T-helper 17 cell (primary cell): Measurements from ENCODE around the gene ADIPOQ. TPM values are rescaled to one million over a fixed set of nuclear protein-coding genes. Genes with fewer than 3 reads are reported as not detected.
"Not testable (repeated sequence)": the region's sequence is repeated elsewhere in the genome, so short reads cannot be mapped to it uniquely, and the experiment has no call there.

Experiments used
- ATAC-seq: fragments of 150-1000 bp; cut with Tn5 transposase; 2 replicates; pipeline ENCODE4 v1.10.0; 2021; ENCODE audit warnings: mild to moderate bottlenecking, moderate library complexity
- DNase-seq, 3 donors: peaks; one replicate each; pipeline versions ENCODE4 v3.0.0 to v3.0.0-alpha.2; 2020 to 2021
- H3K9me3 ChIP-seq: one replicate; pipeline ENCODE4 v1.7.0; 2013; ENCODE audit warnings: low read length, mild to moderate bottlenecking; ENCODE audit not compliant: control insufficient read depth, poor library complexity, severe bottlenecking
- H3K27ac Mint-ChIP-seq: one replicate; pipeline ENCODE4 v1.8.0; 2022; ENCODE audit warnings: mild to moderate bottlenecking, moderate library complexity, mixed read lengths
- H3K27me3 Mint-ChIP-seq: one replicate; pipeline ENCODE4 v1.8.0; 2022; ENCODE audit warnings: mixed read lengths
- H3K36me3 Mint-ChIP-seq: one replicate; pipeline ENCODE4 v1.8.0; 2022; ENCODE audit warnings: low read depth, mixed read lengths
- H3K4me1 Mint-ChIP-seq: one replicate; pipeline ENCODE4 v1.8.0; 2022; ENCODE audit warnings: mild to moderate bottlenecking, mixed read lengths
- H3K4me3 Mint-ChIP-seq: one replicate; pipeline ENCODE4 v1.8.0; 2022; ENCODE audit warnings: mild to moderate bottlenecking, moderate library complexity, mixed read lengths
- total RNA-seq, 4 donors: library from RNA in 2 of 4; stranded (reverse) in 2 of 4; gene quantifications; one replicate each; pipeline ENCODE4 v1.2.3 and lab custom pipeline; 2022 to 2026

The ADIPOQ gene
- total RNA-seq, 2 donors from 2014 or later = not detected

DNA sequence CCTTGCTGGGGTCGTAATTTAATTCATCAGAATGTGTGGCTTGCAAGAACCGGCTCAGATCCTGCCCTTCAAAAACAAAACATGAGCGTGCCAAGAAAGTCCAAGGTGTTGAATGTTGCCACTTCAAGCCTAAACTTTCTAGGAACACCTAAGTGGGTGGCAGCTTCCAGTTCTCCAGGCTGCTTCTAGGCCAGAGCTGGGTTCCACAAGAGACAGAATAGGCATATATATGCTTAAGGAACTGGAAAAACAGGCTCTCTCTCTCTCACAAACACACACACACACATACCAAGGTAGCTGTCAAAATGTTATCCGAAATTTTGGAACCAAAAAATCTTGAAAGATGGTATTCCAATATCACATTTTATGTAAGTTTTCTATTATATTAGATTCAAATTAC lies 890 bp upstream of the ADIPOQ start:
- peaks cover 4% of the 10 kb centered on the region for H3K36me3 Mint-ChIP-seq
- no peak overlapping the region for H3K27ac Mint-ChIP-seq
- no peak for ATAC-seq
- H3K27me3 Mint-ChIP-seq = peaks cover 34% of the 10 kb centered on the region
- H3K9me3 ChIP-seq = no peaks in the 10 kb centered on the region
- H3K4me1 Mint-ChIP-seq = peaks cover 2% of the 10 kb centered on the region
- DNase-seq = no peak
- H3K4me3 Mint-ChIP-seq = no peak overlapping the region

DNA sequence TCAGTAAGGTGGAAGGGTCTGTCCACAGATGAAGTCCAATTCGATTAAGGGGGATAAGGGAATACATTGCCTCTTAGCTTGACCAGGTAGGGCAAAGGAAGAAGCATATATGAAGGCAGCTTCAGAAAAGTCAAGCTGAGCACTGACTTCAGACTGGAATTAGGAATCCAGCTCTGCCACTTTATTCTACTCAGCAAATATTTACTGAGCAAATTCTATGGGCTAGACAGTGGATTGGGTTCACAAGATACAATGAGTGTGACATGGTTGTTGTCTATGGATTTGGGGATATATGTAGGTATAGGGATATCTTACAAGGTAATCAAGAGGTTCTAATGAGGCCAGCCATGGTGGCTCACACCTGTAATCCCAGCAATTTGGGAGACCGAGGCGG lies 526 bp downstream of the ADIPOQ start:
- no peak overlapping the region for H3K4me3 Mint-ChIP-seq
- H3K27me3 Mint-ChIP-seq = peaks cover 32% of the 10 kb centered on the region
- H3K36me3 Mint-ChIP-seq = peaks cover 4% of the 10 kb centered on the region
- H3K9me3 ChIP-seq = no peaks in the 10 kb centered on the region
- DNase-seq (no peak), ATAC-seq (no peak)
- peaks cover 5% of the 10 kb centered on the region for H3K4me1 Mint-ChIP-seq
- no peak overlapping the region for H3K27ac Mint-ChIP-seq

DNA sequence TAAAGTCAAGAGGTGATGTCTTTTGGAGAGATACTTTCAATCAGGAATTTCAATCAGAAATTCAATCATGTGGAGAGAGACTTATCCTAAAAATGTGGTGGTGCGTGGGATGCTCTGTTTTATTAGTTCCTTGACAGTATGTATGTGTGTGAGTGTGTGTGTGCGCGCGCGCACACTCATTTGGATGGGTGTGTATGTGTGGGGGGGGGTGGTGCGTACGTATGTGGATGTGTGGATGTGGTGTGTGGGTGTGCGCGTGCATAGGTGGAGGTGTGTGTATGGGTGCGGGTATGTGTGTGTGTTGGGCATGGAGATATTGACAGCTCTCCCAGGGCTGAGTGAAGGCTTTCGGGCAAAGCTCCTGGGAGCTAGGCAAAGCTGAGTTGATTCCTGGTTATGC lies 2.4 kb downstream of the ADIPOQ start:
- Mint-ChIP-seq H3K27ac (no peak overlapping the region), H3K27me3 (peaks cover 29% of the 10 kb centered on the region), H3K4me1 (peaks cover 10% of the 10 kb centered on the region), H3K36me3 (peaks cover 4% of the 10 kb centered on the region), H3K4me3 (no peak overlapping the region)
- ATAC-seq = no peak
- no peaks in the 10 kb centered on the region for H3K9me3 ChIP-seq
- no peak for DNase-seq

DNA sequence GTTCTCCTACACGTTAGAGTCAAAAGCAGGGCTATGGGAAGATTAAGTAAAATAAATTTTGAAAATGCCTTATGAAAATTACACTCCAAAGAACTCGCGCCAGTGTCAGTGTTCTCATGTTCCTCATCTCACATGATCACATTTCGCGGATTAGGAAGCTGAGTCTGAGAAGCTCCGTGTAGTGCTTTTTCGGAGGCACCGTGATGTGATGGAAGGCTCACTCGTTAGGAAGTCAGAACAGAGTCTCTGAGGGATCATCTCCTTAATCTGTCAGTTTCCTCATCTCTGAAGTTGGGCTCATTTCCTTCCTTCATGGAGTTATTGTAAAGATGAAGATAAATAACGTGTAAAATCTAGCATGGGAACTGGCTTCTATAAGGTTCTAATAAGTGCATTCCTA lies 3.2 kb downstream of the ADIPOQ start:
- peaks cover 4% of the 10 kb centered on the region for H3K36me3 Mint-ChIP-seq
- H3K4me1 Mint-ChIP-seq = peaks cover 10% of the 10 kb centered on the region
- ATAC-seq = no peak
- DNase-seq = no peak
- H3K27me3 Mint-ChIP-seq = peaks cover 29% of the 10 kb centered on the region
- no peak overlapping the region for H3K27ac Mint-ChIP-seq
- H3K9me3 ChIP-seq = no peaks in the 10 kb centered on the region
- no peak overlapping the region for H3K4me3 Mint-ChIP-seq

DNA sequence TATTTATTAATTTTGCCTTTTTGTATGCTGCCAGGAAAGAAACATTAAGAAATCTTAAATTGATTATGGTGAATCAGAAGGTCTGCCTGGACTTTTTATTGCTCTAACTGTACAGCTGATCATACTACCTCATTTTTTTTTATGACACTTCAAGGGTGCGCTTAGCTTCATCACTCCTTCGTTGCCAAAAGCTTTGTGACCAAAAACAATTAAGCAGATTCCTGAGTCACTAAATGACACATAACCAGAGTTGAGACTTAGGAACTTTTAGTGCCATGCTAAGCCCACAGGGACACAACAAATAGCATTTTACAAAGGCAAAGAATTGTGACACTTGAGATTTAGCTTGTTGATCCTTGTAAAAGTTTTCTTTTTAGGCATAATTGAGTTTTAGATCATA lies 4.9 kb downstream of the ADIPOQ start:
- H3K4me3 Mint-ChIP-seq = no peak overlapping the region
- peaks cover 4% of the 10 kb centered on the region for H3K36me3 Mint-ChIP-seq
- H3K4me1 Mint-ChIP-seq = peaks cover 14% of the 10 kb centered on the region
- ATAC-seq (no peak), DNase-seq (no peak)
- no peak overlapping the region for H3K27ac Mint-ChIP-seq
- peaks cover 26% of the 10 kb centered on the region for H3K27me3 Mint-ChIP-seq
- no peaks in the 10 kb centered on the region for H3K9me3 ChIP-seq

DNA sequence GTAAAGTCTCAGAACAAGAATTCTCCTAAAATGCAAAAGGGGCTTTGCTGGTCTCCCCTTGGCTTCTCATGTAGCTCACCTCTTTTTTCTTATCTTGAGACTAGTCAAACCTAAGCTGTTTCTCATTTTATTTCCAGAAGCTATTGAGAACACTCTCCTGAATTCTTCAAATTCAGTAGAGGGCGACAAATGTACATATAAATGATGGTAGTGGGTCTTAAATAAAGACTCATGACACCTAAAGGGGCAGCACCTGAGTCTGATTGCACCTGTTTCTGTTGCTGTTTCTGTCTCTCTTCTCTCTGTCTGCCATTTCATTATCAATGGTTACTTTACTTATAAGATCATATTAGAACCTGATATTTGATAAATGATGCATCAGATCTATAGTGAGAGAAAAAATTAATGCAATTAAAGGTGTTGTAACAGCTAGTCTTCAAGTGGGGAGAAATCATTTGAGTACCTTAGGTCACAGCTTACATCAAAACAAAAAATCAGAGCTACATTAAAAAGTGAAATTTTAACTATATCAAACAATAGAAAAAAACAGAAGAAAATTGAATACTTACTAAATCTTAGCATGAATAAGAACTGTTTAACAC lies 7.0 kb downstream of the ADIPOQ start:
- ATAC-seq = peak; percentile 89

DNA sequence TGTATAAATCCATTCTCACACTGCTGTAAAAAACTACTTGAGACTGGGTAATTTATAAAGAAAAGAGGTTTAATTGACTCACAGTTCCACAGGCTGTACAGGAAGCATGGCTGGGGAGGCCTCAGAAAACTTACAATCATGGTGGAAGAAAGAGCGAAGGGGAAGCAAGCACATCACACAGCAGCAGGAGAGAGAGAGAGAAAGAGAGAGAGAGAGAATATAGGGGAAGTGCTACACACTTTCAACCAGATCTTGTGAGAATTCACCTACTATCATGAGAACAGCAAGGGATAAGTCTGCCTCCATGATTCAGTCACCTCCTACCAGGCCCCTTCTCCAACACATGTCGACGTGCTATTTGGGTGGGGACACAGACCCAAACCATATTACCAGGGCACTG lies 9.3 kb downstream of the ADIPOQ start:
- ATAC-seq, H3K27me3 Mint-ChIP-seq: not testable (repeated sequence)

More for the DNA sequence above, 7.0 kb downstream of the ADIPOQ start:
- Mint-ChIP-seq H3K4me1 (peaks cover 18% of the 10 kb centered on the region), H3K27me3 (peaks cover 16% of the 10 kb centered on the region), H3K36me3 (peaks cover 4% of the 10 kb centered on the region), H3K27ac (peak overlapping the region; percentile 24), H3K4me3 (peak overlapping the region; percentile 55)
- DNase-seq = no peak
- H3K9me3 ChIP-seq = no peaks in the 10 kb centered on the region

DNA sequence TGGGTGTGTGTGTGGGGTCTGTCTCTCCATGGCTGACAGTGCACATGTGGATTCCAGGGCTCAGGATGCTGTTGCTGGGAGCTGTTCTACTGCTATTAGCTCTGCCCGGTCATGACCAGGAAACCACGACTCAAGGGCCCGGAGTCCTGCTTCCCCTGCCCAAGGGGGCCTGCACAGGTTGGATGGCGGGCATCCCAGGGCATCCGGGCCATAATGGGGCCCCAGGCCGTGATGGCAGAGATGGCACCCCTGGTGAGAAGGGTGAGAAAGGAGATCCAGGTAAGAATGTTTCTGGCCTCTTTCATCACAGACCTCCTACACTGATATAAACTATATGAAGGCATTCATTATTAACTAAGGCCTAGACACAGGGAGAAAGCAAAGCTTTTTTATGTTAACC lies 10.5 kb downstream of the ADIPOQ start:
- H3K4me1 Mint-ChIP-seq = peaks cover 13% of the 10 kb centered on the region
- DNase-seq = no peak
- H3K36me3 Mint-ChIP-seq = no peaks in the 10 kb centered on the region
- no peaks in the 10 kb centered on the region for H3K27me3 Mint-ChIP-seq
- H3K27ac Mint-ChIP-seq = no peak overlapping the region
- H3K4me3 Mint-ChIP-seq = no peak overlapping the region
- ATAC-seq = no peak
- H3K9me3 ChIP-seq = no peaks in the 10 kb centered on the region

More for the DNA sequence above, 9.3 kb downstream of the ADIPOQ start:
- DNase-seq, H3K27ac Mint-ChIP-seq, H3K9me3 ChIP-seq, H3K36me3 Mint-ChIP-seq, H3K4me3 Mint-ChIP-seq: not testable (repeated sequence)
- peaks cover 16% of the 10 kb centered on the region for H3K4me1 Mint-ChIP-seq

DNA sequence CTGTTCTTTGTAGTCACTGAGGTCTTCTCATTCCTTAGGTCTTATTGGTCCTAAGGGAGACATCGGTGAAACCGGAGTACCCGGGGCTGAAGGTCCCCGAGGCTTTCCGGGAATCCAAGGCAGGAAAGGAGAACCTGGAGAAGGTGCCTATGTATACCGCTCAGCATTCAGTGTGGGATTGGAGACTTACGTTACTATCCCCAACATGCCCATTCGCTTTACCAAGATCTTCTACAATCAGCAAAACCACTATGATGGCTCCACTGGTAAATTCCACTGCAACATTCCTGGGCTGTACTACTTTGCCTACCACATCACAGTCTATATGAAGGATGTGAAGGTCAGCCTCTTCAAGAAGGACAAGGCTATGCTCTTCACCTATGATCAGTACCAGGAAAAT lies 11.6 kb downstream of the ADIPOQ start:
- peaks cover 13% of the 10 kb centered on the region for H3K4me1 Mint-ChIP-seq
- no peaks in the 10 kb centered on the region for H3K36me3 Mint-ChIP-seq
- no peaks in the 10 kb centered on the region for H3K27me3 Mint-ChIP-seq
- H3K9me3 ChIP-seq = no peaks in the 10 kb centered on the region
- DNase-seq (no peak), ATAC-seq (no peak)
- no peak overlapping the region for H3K4me3 Mint-ChIP-seq
- H3K27ac Mint-ChIP-seq = no peak overlapping the region

DNA sequence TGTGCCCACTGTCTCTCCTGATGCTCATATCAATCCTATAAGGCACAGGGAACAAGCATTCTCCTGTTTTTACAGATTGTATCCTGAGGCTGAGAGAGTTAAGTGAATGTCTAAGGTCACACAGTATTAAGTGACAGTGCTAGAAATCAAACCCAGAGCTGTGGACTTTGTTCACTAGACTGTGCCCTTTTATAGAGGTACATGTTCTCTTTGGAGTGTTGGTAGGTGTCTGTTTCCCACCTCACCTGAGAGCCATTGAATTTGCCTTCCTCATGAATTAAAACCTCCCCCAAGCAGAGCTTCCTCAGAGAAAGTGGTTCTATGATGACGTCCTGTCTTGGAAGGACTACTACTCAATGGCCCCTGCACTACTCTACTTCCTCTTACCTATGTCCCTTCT lies 12.4 kb downstream of the ADIPOQ start:
- no peaks in the 10 kb centered on the region for H3K36me3 Mint-ChIP-seq
- H3K27me3 Mint-ChIP-seq = no peaks in the 10 kb centered on the region
- H3K9me3 ChIP-seq = no peaks in the 10 kb centered on the region
- H3K4me3 Mint-ChIP-seq = no peak overlapping the region
- ATAC-seq = no peak
- peaks cover 8% of the 10 kb centered on the region for H3K4me1 Mint-ChIP-seq
- DNase-seq = no peak
- no peak overlapping the region for H3K27ac Mint-ChIP-seq

DNA sequence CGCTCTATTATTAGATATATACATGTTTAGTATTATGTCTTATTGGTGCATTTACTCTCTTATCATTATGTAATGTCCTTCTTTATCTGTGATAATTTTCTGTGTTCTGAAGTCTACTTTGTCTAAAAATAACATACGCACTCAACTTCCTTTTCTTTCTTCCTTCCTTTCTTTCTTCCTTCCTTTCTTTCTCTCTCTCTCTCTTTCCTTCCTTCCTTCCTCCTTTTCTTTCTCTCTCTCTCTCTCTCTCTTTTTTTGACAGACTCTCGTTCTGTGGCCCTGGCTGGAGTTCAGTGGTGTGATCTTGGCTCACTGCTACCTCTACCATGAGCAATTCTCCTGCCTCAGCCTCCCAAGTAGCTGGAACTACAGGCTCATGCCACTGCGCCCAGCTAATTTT lies 15.2 kb downstream of the ADIPOQ start:
- H3K27me3 Mint-ChIP-seq = no peaks in the 10 kb centered on the region
- H3K27ac Mint-ChIP-seq = no peak overlapping the region
- no peak for ATAC-seq
- peaks cover 4% of the 10 kb centered on the region for H3K4me1 Mint-ChIP-seq
- H3K4me3 Mint-ChIP-seq = no peak overlapping the region
- H3K9me3 ChIP-seq = no peaks in the 10 kb centered on the region
- DNase-seq = no peak
- H3K36me3 Mint-ChIP-seq = no peaks in the 10 kb centered on the region

DNA sequence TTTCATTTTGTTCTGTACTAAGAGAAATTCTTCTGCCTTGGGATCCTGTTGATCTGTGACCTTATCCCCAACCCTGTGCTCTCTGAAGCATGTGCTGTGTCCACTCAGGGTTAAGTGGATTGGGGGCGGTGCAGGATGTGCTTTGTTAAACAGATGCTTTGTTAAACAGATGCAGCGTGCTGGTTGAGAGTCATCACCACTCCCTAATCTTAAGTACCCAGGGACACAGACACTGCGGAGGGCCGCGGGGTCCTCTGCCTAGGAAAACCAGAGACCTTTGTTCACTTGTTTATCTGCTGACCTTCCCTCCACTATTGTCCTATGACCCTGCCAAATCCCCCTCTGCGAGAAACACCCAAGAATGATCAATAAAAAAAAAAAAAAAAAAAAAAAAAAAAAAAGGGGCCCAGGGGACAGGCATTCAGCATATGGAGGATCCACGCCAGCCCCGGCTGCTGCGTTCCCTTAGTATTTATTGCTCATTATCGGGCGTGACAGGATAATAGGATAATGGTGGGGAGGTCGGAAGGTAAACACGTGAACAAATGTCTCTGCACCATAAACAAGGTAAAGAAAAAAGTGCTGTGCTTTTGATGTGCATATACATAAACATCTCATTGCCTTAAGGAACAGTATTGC lies 22.8 kb downstream of the ADIPOQ start:
- not testable (repeated sequence) for H3K27me3 Mint-ChIP-seq, H3K4me3 Mint-ChIP-seq, H3K27ac Mint-ChIP-seq, H3K9me3 ChIP-seq, H3K4me1 Mint-ChIP-seq, H3K36me3 Mint-ChIP-seq, DNase-seq, ATAC-seq

DNA sequence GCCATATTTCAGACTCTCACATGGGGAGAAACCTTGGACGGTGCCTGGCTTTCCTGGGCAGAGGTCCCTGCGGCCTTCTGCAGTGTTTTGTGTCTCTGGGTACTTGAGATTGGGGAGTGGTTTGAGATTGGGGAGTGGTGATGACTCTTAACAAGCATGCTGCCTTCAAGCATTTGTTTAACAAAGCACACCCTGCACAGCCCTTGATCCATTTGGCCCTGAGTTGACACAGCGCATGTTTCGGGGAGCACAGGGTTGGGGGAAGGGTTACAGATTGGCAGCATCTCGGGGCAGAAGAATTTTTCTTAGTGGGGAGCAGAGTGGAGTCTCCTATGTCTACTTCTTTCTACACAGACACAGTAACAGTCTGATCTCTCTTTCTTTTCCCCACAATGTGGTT lies 23.6 kb downstream of the ADIPOQ start:
- not testable (repeated sequence) for H3K4me3 Mint-ChIP-seq, H3K27me3 Mint-ChIP-seq, ATAC-seq, H3K36me3 Mint-ChIP-seq, H3K27ac Mint-ChIP-seq, DNase-seq, H3K4me1 Mint-ChIP-seq, H3K9me3 ChIP-seq
